GM19023 (cell line): Measurements from ENCODE around the gene CLINT1.

ENCODE experiments used
- ATAC-seq: cut with Tn5 transposase; IDR thresholded peaks from one replicate; pipeline ENCODE4 v1.9.1; 2021; ENCODE audit warnings: mild to moderate bottlenecking, moderate library complexity; ENCODE audit not compliant: unreplicated experiment

Gene CLINT1

DNA sequence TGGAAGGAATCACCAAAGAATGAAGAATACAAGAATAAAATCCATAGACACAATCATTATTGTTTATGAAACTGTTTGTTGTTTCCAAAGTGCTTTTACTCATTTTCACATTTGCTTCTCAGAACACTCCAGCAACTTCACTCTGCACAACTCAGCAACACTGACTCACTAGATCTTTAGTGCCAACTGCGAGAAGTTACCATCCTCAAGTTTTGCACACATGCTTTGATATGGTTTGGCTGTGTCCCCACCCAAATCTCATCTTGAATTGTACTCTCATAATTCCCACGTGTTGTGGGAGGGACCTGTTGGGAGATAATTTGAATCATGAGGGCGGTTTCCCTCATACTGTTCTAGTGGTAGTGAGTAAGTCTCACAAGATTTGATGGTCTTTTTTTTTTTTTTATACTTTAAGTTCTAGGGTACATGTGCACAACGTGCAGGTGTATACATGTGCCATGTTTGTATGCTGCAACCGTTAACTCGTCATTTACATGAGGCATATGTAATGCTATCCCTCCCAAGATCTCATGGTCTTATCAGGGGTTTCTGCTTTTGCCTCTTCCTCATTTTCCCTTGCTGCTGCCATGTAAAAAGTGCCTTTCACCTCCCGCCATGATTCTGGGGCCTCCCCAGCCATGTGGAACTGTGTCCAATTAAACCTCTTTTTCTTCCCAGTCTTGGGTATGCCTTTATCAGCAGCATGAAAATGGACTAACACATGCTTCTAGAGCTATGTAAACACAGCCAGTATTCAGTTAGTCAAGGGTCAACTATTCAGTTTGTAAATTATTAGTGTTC lies 36.9 kb downstream of the CLINT1 start:
- no peak for ATAC-seq

- no peak for ATAC-seq
Measured at GRCh38 chr5:157821405-157821804, 37.5 kb downstream of the CLINT1 start.

GRCh38 chr5:157820593-157821252 lies 38.2 kb downstream of the CLINT1 start:
- ATAC-seq, result no peak

DNA sequence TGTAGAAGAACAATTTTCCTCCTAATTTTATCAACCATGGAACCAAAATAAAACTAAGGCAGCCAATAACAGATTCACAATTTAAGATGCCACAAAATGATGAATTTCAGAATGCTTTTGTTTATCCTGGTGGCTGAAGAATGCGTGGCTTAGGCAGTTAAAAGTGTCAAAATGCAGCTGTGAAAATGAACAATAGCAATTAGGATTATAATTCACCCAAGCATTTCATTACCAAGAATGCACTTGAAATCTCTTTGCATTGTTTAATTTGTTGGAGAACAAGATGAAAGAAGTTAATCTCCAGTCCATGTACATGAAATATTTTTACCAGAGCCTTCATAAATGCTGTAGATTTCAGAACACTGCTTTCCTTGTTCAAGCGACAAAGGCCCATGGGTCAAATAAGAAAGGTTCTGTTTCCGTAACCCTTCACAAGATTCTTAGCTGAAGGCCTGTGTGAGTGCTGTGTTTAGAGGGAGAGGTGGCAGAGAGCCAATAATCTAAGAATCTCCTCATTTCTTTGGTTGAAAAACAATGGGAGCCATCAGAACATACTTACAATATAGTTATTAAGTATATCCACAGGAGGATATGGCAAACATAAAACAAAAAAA lies 39.3 kb downstream of the CLINT1 start:
- no peak for ATAC-seq

GRCh38 chr5:157818368-157818767 lies 40.6 kb downstream of the CLINT1 start:
- ATAC-seq, result no peak

- ATAC-seq, result no peak
Measured at GRCh38 chr5:157817928-157818327, 41.0 kb downstream of the CLINT1 start.

- no peak for ATAC-seq
Measured at GRCh38 chr5:157817387-157817702, 41.6 kb downstream of the CLINT1 start.

DNA sequence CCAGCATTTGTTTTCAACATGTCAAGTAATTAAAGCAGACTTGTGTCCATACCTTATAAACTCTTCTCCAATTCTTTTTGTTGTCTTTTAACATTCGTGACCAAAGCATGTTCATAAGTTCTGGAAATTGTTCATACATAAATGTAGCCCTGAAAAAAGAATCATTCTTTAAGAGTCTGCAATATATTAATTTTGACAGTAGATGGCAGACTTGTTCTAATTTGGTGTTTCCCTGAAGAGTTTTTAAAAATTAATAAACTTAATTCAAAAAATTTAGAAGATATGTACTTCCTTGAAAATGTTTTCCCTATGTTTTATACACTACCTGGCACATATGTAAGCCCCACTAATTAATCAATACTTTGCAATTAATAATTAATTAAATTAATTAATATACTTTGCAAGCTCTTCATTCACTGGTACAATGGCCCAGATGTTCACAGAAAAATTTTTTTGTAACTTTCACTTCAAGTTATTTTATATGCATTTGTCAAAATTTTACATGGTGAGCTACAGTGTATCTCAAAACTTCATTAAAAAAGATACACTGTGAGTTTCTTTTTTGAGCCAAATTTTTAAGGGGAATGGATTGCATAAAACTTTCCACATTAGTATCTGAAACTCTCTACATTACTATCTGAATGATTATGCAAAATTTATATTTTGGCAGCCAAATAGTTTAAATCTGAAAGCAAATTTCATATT lies 42.1 kb downstream of the CLINT1 start:
- no peak for ATAC-seq

DNA sequence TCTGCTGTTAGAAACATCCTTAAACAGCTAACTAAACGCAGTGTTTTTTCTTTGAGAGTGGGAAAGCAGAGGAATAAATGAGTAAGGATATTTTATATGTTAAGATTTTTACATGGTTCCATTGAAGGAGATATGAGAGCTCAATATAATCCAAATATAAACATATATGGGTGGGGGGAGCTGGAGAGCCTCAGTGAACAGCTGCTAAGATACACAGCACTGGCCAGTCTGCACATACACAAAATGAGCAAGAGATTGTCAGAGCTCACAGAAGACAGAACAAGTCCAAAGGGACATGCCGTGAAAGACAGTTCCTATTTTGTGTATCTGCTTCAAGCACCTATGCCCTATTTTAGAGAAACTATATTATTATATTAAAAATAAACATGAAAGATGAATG lies 46.9 kb downstream of the CLINT1 start:
- no peak for ATAC-seq

DNA sequence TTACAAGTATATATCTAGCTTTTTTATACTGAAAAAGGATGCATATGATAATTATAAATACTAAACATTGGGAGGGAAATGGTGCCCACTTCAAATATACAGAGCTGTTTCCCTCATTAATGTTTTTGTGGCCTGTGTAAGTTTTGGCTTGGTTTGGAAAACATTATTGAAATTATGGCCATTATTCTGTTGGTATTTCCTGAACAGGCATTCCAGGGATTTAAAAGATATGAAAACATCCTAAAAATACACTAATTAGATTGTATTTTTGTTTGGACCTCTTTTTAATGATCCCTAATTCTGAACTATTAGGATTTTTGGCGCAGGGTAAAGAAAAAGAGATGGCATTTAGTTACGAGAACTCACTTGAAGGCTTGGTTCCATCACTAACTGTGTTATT lies 50.9 kb downstream of the CLINT1 start:
- no peak for ATAC-seq

DNA sequence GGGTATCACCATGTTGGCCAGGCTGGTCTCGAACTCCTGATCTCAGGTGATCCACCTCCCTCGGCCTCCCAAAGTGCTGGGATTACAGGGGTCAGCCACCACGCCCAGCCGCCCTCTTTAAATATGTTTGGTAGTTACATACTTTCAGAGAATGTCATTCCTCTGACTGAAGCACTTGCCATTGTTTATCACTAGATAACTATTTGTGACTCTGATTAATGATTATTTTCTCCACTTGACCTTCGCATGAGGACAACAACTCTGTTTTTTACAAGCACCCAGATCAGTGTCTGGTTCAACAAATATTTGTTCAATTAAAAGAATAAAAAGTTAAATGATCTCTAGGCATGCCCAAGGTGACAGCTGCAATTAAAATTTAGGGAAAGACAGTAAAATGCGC lies 56.2 kb downstream of the CLINT1 start:
- no peak for ATAC-seq

DNA sequence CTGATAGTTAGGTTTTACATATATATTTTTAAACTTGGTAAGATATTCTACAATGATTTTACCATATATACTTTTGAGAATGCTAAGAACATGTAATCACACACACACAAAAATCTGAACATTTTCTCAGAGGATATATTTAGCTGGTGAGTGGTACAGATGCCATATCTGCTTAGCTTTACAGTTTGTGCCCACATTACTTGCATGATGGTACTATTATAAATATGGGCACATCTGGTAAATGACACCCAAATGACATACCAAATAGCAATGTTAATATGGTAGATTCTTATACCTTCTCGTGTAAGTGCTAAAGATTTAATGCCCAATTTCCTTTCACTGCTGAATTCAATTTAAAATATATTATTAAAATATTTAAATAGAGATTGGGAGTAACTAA lies 58.8 kb downstream of the CLINT1 start:
- no peak for ATAC-seq

DNA sequence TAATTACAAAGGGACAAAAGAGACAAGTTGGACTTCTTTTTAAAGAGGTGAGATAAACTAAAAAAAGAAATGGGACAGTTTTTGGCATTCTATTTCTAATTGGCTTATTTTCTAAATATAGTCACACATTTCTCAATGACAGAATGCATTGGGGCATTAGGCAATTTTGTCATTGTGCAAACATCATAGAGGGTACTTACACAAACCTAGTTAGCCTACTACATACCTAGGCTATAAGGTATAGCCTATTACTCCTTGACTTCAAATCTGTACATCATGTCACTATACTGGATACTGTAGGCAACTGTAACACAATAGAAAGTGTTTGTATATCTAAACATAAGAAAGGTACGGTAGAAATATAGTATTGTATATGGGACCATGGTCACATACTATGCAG lies 59.4 kb downstream of the CLINT1 start:
- no peak for ATAC-seq

- ATAC-seq, result no peak
Measured at GRCh38 chr5:157793301-157793700, 65.6 kb downstream of the CLINT1 start.

DNA sequence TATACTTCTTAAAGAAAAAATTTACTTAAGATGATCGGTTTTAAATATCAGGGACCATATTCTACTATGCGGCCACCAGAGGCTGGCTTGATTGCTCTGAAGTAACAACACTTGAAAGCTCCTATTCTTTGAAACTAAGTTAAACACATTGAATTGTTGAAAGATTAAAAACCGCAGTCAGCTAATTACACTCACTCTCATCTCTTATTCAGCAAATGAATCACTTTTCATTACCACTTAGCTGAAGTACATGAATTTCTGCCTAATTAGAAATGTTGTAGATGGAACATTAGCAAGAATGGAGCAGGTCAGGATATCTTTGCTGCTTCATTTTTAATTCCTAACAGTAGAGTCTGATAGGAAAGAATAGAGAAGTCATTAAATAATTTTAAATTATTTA lies 73.1 kb downstream of the CLINT1 start:
- no peak for ATAC-seq

- no peak for ATAC-seq
Measured at GRCh38 chr5:157779221-157779620, 79.7 kb downstream of the CLINT1 start.

- no peak for ATAC-seq
Measured at GRCh38 chr5:157778121-157778805, 80.7 kb downstream of the CLINT1 start.

- ATAC-seq, result no peak
Measured at GRCh38 chr5:157772127-157772526, 86.8 kb downstream of the CLINT1 start.

DNA sequence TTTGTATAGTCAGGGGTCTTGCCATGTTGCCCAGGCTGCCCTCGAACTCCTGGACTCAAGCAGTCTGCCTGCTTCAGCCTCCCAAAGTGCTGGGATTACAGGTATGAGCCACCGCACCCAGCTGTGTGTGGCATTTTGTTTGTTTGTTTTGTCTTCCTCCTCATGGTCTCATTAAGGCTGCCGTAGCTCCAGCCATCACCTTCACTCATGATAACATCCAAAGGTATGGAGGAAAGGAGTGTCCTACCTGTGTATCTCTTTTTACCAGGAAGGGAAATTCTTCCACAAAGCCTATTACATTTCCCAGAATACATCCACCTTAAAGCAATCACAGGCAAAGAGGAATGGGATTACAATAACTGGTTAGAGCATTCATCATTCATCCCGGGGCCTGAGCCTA lies 88.3 kb downstream of the CLINT1 start:
- no peak for ATAC-seq

DNA sequence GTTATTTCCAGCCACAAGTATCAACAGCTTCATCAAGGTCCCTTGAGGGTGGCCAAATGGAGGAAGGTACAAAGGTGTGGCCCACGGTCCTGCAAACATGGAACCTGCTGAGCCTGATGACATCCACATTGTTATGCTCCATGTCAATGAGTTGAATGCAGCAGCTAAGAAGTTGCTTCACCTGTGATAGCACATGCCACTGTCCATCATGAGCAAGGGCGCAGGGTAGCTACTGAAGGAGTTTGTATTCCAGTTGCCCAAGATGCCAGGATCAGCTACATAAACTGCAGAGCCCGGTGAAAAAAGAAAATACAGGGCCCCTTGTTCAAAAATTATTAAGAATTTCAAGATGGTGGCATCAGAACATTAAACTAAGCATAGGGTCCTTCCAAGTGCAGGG lies 91.3 kb downstream of the CLINT1 start:
- ATAC-seq, result no peak

DNA sequence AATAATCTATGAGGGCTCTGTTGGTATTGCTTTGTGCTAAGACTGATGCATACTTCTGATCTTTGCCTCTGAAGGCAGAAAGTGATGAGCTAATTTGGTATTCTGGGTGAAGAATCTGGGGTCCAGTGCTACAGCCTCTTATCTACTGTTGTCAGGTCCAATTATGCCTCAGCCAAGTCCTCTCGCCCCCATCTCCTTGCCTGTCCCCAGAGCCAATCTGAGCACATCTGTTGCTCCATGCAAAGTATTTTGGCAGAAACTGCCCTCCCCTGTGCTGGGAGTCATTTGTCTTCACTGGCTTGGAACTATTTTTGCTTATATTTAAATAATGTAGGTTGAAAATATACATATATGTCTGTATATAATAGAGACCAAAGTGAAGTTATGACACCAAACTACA lies 92.0 kb downstream of the CLINT1 start:
- no peak for ATAC-seq
